Mesenchymal stem cell (in vitro differentiated cells and primary cell): ENCODE measurements around the gene SNX8.

Source experiments
- DNase-seq: peaks from one replicate; pipeline ENCODE4 v3.0.0-alpha.2; 2013
- H2AFZ ChIP-seq: one replicate; pipeline ENCODE4 v1.6.1; 2013; ENCODE audit warnings: low read depth, mild to moderate bottlenecking, control low read depth, inconsistent platforms, low read length, moderate library complexity
- H2AK5ac ChIP-seq: 2 replicates; pipeline ENCODE4 v1.6.1; 2013; ENCODE audit warnings: low read length, moderate library complexity, mild to moderate bottlenecking, inconsistent platforms; ENCODE audit not compliant: severe bottlenecking
- H2BK120ac ChIP-seq: one replicate; pipeline ENCODE4 v1.6.1; 2013; ENCODE audit warnings: low read depth, mild to moderate bottlenecking, inconsistent platforms, low read length, moderate library complexity
- H2BK12ac ChIP-seq, 2 experiments: one replicate each; pipeline ENCODE4 v1.6.1; 2013; ENCODE audit warnings: inconsistent platforms in 2 of 2, low read length in 2 of 2, mild to moderate bottlenecking in 2 of 2, moderate library complexity in 2 of 2, control low read depth in 1 of 2
- H2BK15ac ChIP-seq: one replicate; pipeline ENCODE4 v1.6.1; 2013; ENCODE audit warnings: mild to moderate bottlenecking, low read depth, inconsistent platforms; ENCODE audit not compliant: poor library complexity, severe bottlenecking
- H2BK5ac ChIP-seq: 2 replicates; pipeline ENCODE4 v1.6.1; 2013; ENCODE audit warnings: low read depth, mild to moderate bottlenecking, low read length, control low read depth, inconsistent platforms; ENCODE audit not compliant: poor library complexity, severe bottlenecking
- H3K14ac ChIP-seq, 2 experiments: one replicate each; pipeline ENCODE4 v1.6.1; 2013; ENCODE audit warnings: inconsistent platforms in 2 of 2, low read length in 2 of 2, control low read depth in 1 of 2, mild to moderate bottlenecking in 1 of 2, moderate library complexity in 1 of 2
- H3K18ac ChIP-seq, 2 experiments: one replicate each; pipeline ENCODE4 v1.6.1; 2013; ENCODE audit warnings: inconsistent platforms in 2 of 2, low read length in 2 of 2, control low read depth in 1 of 2, low read depth in 1 of 2, mild to moderate bottlenecking in 1 of 2
- H3K23ac ChIP-seq, 2 experiments: one replicate each; pipeline ENCODE4 v1.6.1; 2013; ENCODE audit warnings: inconsistent platforms in 2 of 2, low read length in 2 of 2, mild to moderate bottlenecking in 2 of 2, moderate library complexity in 2 of 2, control low read depth in 1 of 2
- H3K27ac ChIP-seq: 2 replicates; pipeline ENCODE4 v1.5.1; 2013; ENCODE audit warnings: mild to moderate bottlenecking, moderate library complexity, low read length, control low read depth, inconsistent platforms; ENCODE audit not compliant: poor library complexity, severe bottlenecking
- H3K27me3 ChIP-seq, 2 experiments: 2 replicates each; pipeline versions ENCODE4 v1.6.1 to v1.7.0; 2013; ENCODE audit warnings: low read length in 2 of 2, mild to moderate bottlenecking in 2 of 2, moderate library complexity in 2 of 2, control low read depth in 1 of 2, inconsistent platforms in 1 of 2; ENCODE audit not compliant: control insufficient read depth in 1 of 2, insufficient read depth in 1 of 2
- H3K36me3 ChIP-seq, 2 experiments: 2 replicates each; pipeline versions ENCODE4 v1.6.1 to v1.7.0; 2013; ENCODE audit warnings: low read length in 2 of 2, control low read depth in 1 of 2, inconsistent platforms in 1 of 2, low read depth in 1 of 2, mild to moderate bottlenecking in 1 of 2; ENCODE audit not compliant: insufficient read depth in 2 of 2, control insufficient read depth in 1 of 2
- H3K4ac ChIP-seq, 2 experiments: one replicate each; pipeline ENCODE4 v1.6.1; 2013; ENCODE audit warnings: inconsistent platforms in 2 of 2, low read length in 2 of 2, mild to moderate bottlenecking in 2 of 2, moderate library complexity in 2 of 2, control low read depth in 1 of 2, low read depth in 1 of 2
- H3K4me1 ChIP-seq: 2 replicates; pipeline ENCODE4 v1.6.1; 2013; ENCODE audit warnings: low read depth, low read length, control low read depth; ENCODE audit not compliant: control insufficient read depth, insufficient read depth
- H3K4me2 ChIP-seq: 2 replicates; pipeline ENCODE4 v1.6.1; 2013; ENCODE audit warnings: low read length, mild to moderate bottlenecking, inconsistent platforms; ENCODE audit not compliant: poor library complexity, severe bottlenecking
- H3K4me3 ChIP-seq, 2 experiments: 2 replicates each; pipeline versions ENCODE4 v1.5.1 to v1.7.0; 2013; ENCODE audit warnings: low read length in 2 of 2, mild to moderate bottlenecking in 2 of 2, control low read depth in 1 of 2, low read depth in 1 of 2; ENCODE audit not compliant: insufficient read depth in 1 of 2
- H3K79me1 ChIP-seq: replicated peaks from 2 replicates; pipeline ENCODE4 v1.6.1; 2013; ENCODE audit warnings: mild to moderate bottlenecking, control low read depth, low read length, inconsistent platforms; ENCODE audit not compliant: poor library complexity, severe bottlenecking
- H3K9ac ChIP-seq: 2 replicates; pipeline ENCODE4 v1.7.0; 2013; ENCODE audit warnings: mild to moderate bottlenecking, low read length, moderate library complexity
- H3K9me3 ChIP-seq: 2 replicates; pipeline ENCODE4 v1.7.0; 2013; ENCODE audit warnings: mild to moderate bottlenecking, low read length; ENCODE audit not compliant: control insufficient read depth
- H4K8ac ChIP-seq: one replicate; pipeline ENCODE4 v1.6.1; 2013; ENCODE audit warnings: inconsistent platforms, mild to moderate bottlenecking, low read length, moderate library complexity
- H4K91ac ChIP-seq: one replicate; pipeline ENCODE4 v1.6.1; 2013; ENCODE audit warnings: mild to moderate bottlenecking, low read length, inconsistent platforms
- WGBS: methylation state at CpG from one replicate; pipeline ENCODE4 v1.1.7; 2013; ENCODE audit warnings: mixed read lengths; 5-methylcytosine and 5-hydroxymethylcytosine counted together

SNX8 gene

GRCh38 chr7:2222516-2222915 lies 91.7 kb downstream of the SNX8 start:
- no peak overlapping the region for H3K4me3 ChIP-seq
- no peak overlapping the region for H4K8ac ChIP-seq
- no peaks in the 10 kb centered on the region for H3K9me3 ChIP-seq
- no peak overlapping the region for H2AK5ac ChIP-seq
- H2AFZ ChIP-seq: no peak overlapping the region
- H3K18ac ChIP-seq: no peak overlapping the region
- no peak for DNase-seq
- peaks cover 3% of the 10 kb centered on the region for H3K4me1 ChIP-seq
- no peak overlapping the region for H3K9ac ChIP-seq
- no peak overlapping the region for H2BK15ac ChIP-seq
- WGBS: 98% methylated on average over 22 of the region's 22 CpGs
- H2BK120ac ChIP-seq: no peak overlapping the region
- H3K4ac ChIP-seq: no peak overlapping the region
- H3K79me1 ChIP-seq: peaks cover 63% of the 10 kb centered on the region
- peaks cover 62 to 93% of the 10 kb centered on the region in 2 experiments for H3K36me3 ChIP-seq
- H3K4me2 ChIP-seq: no peak overlapping the region
- H3K27me3 ChIP-seq: no peaks in the 10 kb centered on the region
- no peak overlapping the region for H2BK12ac ChIP-seq
- no peak overlapping the region for H3K14ac ChIP-seq
- no peak overlapping the region for H3K23ac ChIP-seq
- no peak overlapping the region for H2BK5ac ChIP-seq
- H4K91ac ChIP-seq: peak overlapping the region; percentile 54
- H3K27ac ChIP-seq: no peak overlapping the region

- peaks cover 58% of the 10 kb centered on the region for H3K79me1 ChIP-seq
- H3K27me3 ChIP-seq: no peaks in the 10 kb centered on the region
- no peak overlapping the region for H2AFZ ChIP-seq
- peaks cover 64 to 94% of the 10 kb centered on the region in 2 experiments for H3K36me3 ChIP-seq
- no peak overlapping the region for H4K91ac ChIP-seq
- H3K14ac ChIP-seq: no peak overlapping the region
- H3K4me1 ChIP-seq: peaks cover 3% of the 10 kb centered on the region
- DNase-seq: no peak
- no peak overlapping the region for H2BK15ac ChIP-seq
- no peak overlapping the region for H3K4ac ChIP-seq
- no peak overlapping the region for H2AK5ac ChIP-seq
- no peak overlapping the region for H2BK120ac ChIP-seq
- H3K23ac ChIP-seq: no peak overlapping the region
- H4K8ac ChIP-seq: no peak overlapping the region
- no peak overlapping the region for H2BK12ac ChIP-seq
- H3K27ac ChIP-seq: no peak overlapping the region
- H3K9ac ChIP-seq: no peak overlapping the region
- H3K4me2 ChIP-seq: no peak overlapping the region
- H3K18ac ChIP-seq: no peak overlapping the region
- no peak overlapping the region for H3K4me3 ChIP-seq
- no peak overlapping the region for H2BK5ac ChIP-seq
- no peaks in the 10 kb centered on the region for H3K9me3 ChIP-seq
- 96% methylated on average over 17 of the region's 17 CpGs for WGBS
Observed at GRCh38 chr7:2220954-2221353, 93.3 kb downstream of the SNX8 start.

- Histone ChIP-seq H3K27ac (no peak overlapping the region), H3K79me1 (peaks cover 54% of the 10 kb centered on the region), H2AK5ac (no peak overlapping the region), H2BK12ac (no peak overlapping the region), H3K14ac (no peak overlapping the region), H3K36me3 (peaks cover 64 to 94% of the 10 kb centered on the region in 2 experiments), H3K27me3 (no peaks in the 10 kb centered on the region), H3K4me1 (peaks cover 3% of the 10 kb centered on the region), H2BK120ac (no peak overlapping the region), H2BK15ac (no peak overlapping the region), H3K23ac (no peak overlapping the region), H4K8ac (no peak overlapping the region), H4K91ac (no peak overlapping the region), H3K9ac (no peak overlapping the region), H3K18ac (no peak overlapping the region), H3K4me3 (no peak overlapping the region), H3K4ac (no peak overlapping the region), H3K4me2 (no peak overlapping the region), H2BK5ac (no peak overlapping the region), H2AFZ (no peak overlapping the region), H3K9me3 (no peaks in the 10 kb centered on the region)
- 95% methylated on average over 16 of the region's 16 CpGs for WGBS
- DNase-seq: no peak
Observed at GRCh38 chr7:2220506-2220905, 93.7 kb downstream of the SNX8 start.

- Histone ChIP-seq H2BK15ac (no peak overlapping the region), H3K4ac (no peak overlapping the region), H3K4me3 (no peak overlapping the region), H3K4me2 (no peak overlapping the region), H3K9ac (no peak overlapping the region), H3K14ac (no peak overlapping the region), H2BK120ac (no peak overlapping the region), H3K27me3 (no peaks in the 10 kb centered on the region), H3K27ac (no peak overlapping the region), H3K18ac (no peak overlapping the region), H4K8ac (no peak overlapping the region), H2BK5ac (no peak overlapping the region), H2AK5ac (no peak overlapping the region), H3K23ac (no peak overlapping the region), H3K79me1 (peaks cover 51% of the 10 kb centered on the region), H3K4me1 (peaks cover 2% of the 10 kb centered on the region), H3K36me3 (peaks cover 62 to 92% of the 10 kb centered on the region in 2 experiments), H3K9me3 (no peaks in the 10 kb centered on the region), H2BK12ac (no peak overlapping the region), H2AFZ (no peak overlapping the region), H4K91ac (no peak overlapping the region)
- DNase-seq: no peak
- WGBS: 94% methylated on average over 19 of the region's 19 CpGs
Observed at GRCh38 chr7:2220030-2220429, 94.2 kb downstream of the SNX8 start.
